H1 (cell line): ENCODE results near the gene RNF111.

Experiments
- EP300 ChIP-seq, 2 experiments: IDR thresholded peaks; 1 replicate in 1 of 2; 2 replicates in 1 of 2; pipeline ENCODE4 v1.6.1; 2011 to 2012; ENCODE audit warnings: low read depth in 2 of 2, low read length in 2 of 2, mild to moderate bottlenecking in 2 of 2, borderline replicate concordance in 1 of 2, inconsistent platforms in 1 of 2, moderate library complexity in 1 of 2
- MAFK ChIP-seq: IDR thresholded peaks from 2 replicates; pipeline ENCODE4 v1.6.1; 2012; ENCODE audit warnings: low read depth, mild to moderate bottlenecking, improper control_type of control experiment, low read length
- TF ChIP-seq, protein P1 (sequence below), 3 experiments: IDR thresholded peaks; 1 replicate in 2 of 3; 2 replicates in 1 of 3; pipeline versions ENCODE4 v1.5.1 to v1.6.1; 2011; ENCODE audit warnings: low read length in 3 of 3, mild to moderate bottlenecking in 3 of 3, inconsistent platforms in 2 of 3, low read depth in 1 of 3, moderate library complexity in 1 of 3; ENCODE audit not compliant: insufficient read depth in 1 of 3; ENCODE audit errors: control extremely low read depth in 1 of 3

DNA sequence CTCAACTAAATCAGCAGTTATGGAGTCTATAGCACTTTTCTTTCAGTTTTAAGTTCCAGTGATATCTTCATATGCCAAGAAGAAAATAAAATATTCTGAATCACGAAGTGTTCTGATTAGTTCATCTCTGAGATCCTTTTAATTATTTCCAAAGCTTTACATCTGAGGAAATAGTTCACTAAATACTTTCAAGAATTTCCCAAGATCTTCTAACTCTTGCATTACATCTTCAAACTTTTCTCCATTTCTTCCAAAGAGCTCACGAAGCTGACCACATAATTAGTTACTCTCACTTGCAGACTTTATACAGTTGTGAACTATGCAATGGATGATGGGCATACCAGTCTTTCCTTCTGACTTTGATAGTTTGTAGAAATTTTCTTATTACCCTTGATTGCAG, 4.2 kb upstream of the RNF111 start:
- TF ChIP-seq, protein P1, sequence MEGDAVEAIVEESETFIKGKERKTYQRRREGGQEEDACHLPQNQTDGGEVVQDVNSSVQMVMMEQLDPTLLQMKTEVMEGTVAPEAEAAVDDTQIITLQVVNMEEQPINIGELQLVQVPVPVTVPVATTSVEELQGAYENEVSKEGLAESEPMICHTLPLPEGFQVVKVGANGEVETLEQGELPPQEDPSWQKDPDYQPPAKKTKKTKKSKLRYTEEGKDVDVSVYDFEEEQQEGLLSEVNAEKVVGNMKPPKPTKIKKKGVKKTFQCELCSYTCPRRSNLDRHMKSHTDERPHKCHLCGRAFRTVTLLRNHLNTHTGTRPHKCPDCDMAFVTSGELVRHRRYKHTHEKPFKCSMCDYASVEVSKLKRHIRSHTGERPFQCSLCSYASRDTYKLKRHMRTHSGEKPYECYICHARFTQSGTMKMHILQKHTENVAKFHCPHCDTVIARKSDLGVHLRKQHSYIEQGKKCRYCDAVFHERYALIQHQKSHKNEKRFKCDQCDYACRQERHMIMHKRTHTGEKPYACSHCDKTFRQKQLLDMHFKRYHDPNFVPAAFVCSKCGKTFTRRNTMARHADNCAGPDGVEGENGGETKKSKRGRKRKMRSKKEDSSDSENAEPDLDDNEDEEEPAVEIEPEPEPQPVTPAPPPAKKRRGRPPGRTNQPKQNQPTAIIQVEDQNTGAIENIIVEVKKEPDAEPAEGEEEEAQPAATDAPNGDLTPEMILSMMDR (IDR thresholded peaks at IDR 0.05; ENCODE audit: control extremely low read depth in 1 of 3, insufficient read depth in 1 of 3, low read depth in 1 of 3, low read length in 3 of 3) = no peak
- TF ChIP-seq MAFK (no peak), EP300 (IDR thresholded peaks at IDR 0.05; ENCODE audit: borderline replicate concordance in 1 of 2, low read depth in 2 of 2, low read length in 2 of 2) (no peak)
